ENCODE data around the gene CDC37L1. TPM values are rescaled to one million over a fixed set of nuclear protein-coding genes. Genes with fewer than 3 reads are reported as not detected.

The CDC37L1 gene
- polyA plus RNA-seq, 1 of the 3 experiments (the other 2 are of a cell fraction), result 6.5 TPM

- Histone ChIP-seq H3K4me3 (ENCODE audit: low read depth in 2 of 2, low read length in 1 of 2) (peak overlapping the region; percentile 77 to 88), H3K4me2 (peak overlapping the region; percentile 91), H3K9me3 (no peaks in the 10 kb centered on the region), H3K36me3 (replicated peaks in 1 of 2; ENCODE audit: control insufficient read depth in 1 of 2, insufficient read depth in 2 of 2, low read length in 1 of 2) (no peaks in the 10 kb centered on the region), H3F3A (replicated peaks; ENCODE audit: insufficient read depth) (peaks cover 10% of the 10 kb centered on the region), H3K4me1 (ENCODE audit: control insufficient read depth in 1 of 2, insufficient read depth in 2 of 2, low read depth in 1 of 2, low read length in 1 of 2) (peaks cover 3 to 33% of the 10 kb centered on the region in 2 experiments; a peak in 3 of 4 replicates), H2AFZ (ENCODE audit: low read depth) (peak overlapping the region; percentile 86), H3K27ac (ENCODE audit: low read depth in 2 of 2, low read length in 1 of 2) (peak overlapping the region; percentile 69 to 75), H3K79me2 (ENCODE audit: insufficient read depth) (0 out of 2 replicates have a peak, but pooled peaks cover 9% of the 10 kb centered on the region), H4K20me1 (ENCODE audit: insufficient read depth) (no peaks in the 10 kb centered on the region), H3K27me3 (ENCODE audit: insufficient read depth) (no peaks in the 10 kb centered on the region), H3K9me2 (no peaks in the 10 kb centered on the region), H3K9ac (peak overlapping the region; percentile 79)
- TF ChIP-seq PBX3 (IDR thresholded peaks at IDR 0.05) (peak; percentile 38), FOXM1 (IDR thresholded peaks at IDR 0.05; ENCODE audit: low read depth) (no peak), NFIC (IDR thresholded peaks at IDR 0.05; ENCODE audit: borderline replicate concordance) (peak; percentile 58; the same call in 1 of the 2 replicates)
- ChIA-PET POLR2A (interaction anchor here (0.5 to 1.5 kb wide), 2 partner anchors 18 to 225 kb away, joined by 3 to 6 read pairs; partner anchors contain the start of gene CDC37L1), CTCF (interaction anchor here (0.6 to 2.2 kb wide), 7 partner anchors 10 to 939 kb away, joined by 3 to 6 read pairs (median 4); partner anchors contain the start of gene CDC37L1)
- DNase-seq, result no peak
- WGBS (ENCODE audit: low lambda C conversion rate), result 15% methylated on average over 5 of the region's 5 CpGs
These were observed 17.8 kb upstream of the CDC37L1 start for GRCh38 chr9:4661611-4662010.

GRCh38 chr9:4662108-4662988, 17.0 kb upstream of the CDC37L1 start, which contains the start of gene PLPP6:
PLPP6 (plus strand) TSS chr9:4662294; CDS start chr9:4662376, 82 bp downstream.
- POLR2A ChIA-PET, result interaction anchor here (0.5 to 1.5 kb wide), 2 partner anchors 17 to 225 kb away, joined by 3 to 6 read pairs; partner anchors contain the start of gene CDC37L1
- Histone ChIP-seq H3K27ac (ENCODE audit: low read depth in 2 of 2, low read length in 1 of 2) (peak within 1 kb of the TSS; percentile 69 to 81), H3K79me2 (ENCODE audit: insufficient read depth) (0 out of 2 replicates have a peak, but pooled peaks cover 9% of the 10 kb centered on the region), H2AFZ (ENCODE audit: low read depth) (peak within 1 kb of the TSS; percentile 86), H3K36me3 (replicated peaks in 1 of 2; ENCODE audit: control insufficient read depth in 1 of 2, insufficient read depth in 2 of 2, low read length in 1 of 2) (no peaks in the 10 kb centered on the region), H3K27me3 (ENCODE audit: insufficient read depth) (no peaks in the 10 kb centered on the region), H3K9me2 (no peaks in the 10 kb centered on the region), H3K4me2 (peak within 1 kb of the TSS; percentile 91), H3K4me1 (ENCODE audit: control insufficient read depth in 1 of 2, insufficient read depth in 2 of 2, low read depth in 1 of 2, low read length in 1 of 2) (peaks cover 3 to 33% of the 10 kb centered on the region in 2 experiments; a peak in 3 of 4 replicates), H3K9me3 (no peaks in the 10 kb centered on the region), H3F3A (replicated peaks; ENCODE audit: insufficient read depth) (peaks cover 10% of the 10 kb centered on the region), H4K20me1 (ENCODE audit: insufficient read depth) (no peaks in the 10 kb centered on the region), H3K4me3 (ENCODE audit: low read depth in 2 of 2, low read length in 1 of 2) (peak within 1 kb of the TSS; percentile 77 to 88), H3K9ac (peak within 1 kb of the TSS; percentile 79)
- CTCF ChIA-PET, result interaction anchor here (0.6 to 2.2 kb wide), 17 partner anchors 9 to 938 kb away, joined by 3 to 12 read pairs (median 3); partner anchors contain the start of genes AK3 and CDC37L1
- 2% methylated on average over 45 of the region's 70 CpGs for WGBS (ENCODE audit: low lambda C conversion rate)
- DNase-seq, result peak; percentile 92
- peak; percentile 21; the same call in 1 of the 2 replicates for TF ChIP-seq TEAD4 (IDR thresholded peaks at IDR 0.05; ENCODE audit: borderline replicate concordance, insufficient read depth)
- TF ChIP-seq MEF2A (IDR thresholded peaks at IDR 0.05; ENCODE audit: borderline replicate concordance, low read depth), result no peak
- peak; percentile 28; the same call in 1 of the 2 replicates for TF ChIP-seq TCF12 (IDR thresholded peaks at IDR 0.05)
- peak; percentile 96 for TF ChIP-seq ELF1 (IDR thresholded peaks at IDR 0.05)
- TF ChIP-seq RXRA (IDR thresholded peaks at IDR 0.05; ENCODE audit: borderline replicate concordance, low read depth), result no peak; the same call in 1 of the 2 replicates
- peak; percentile 78 for TF ChIP-seq CHD2 (IDR thresholded peaks at IDR 0.05; ENCODE audit: low read length, partially characterized antibody)
- TF ChIP-seq RAD21 (IDR thresholded peaks at IDR 0.05; ENCODE audit: low read length), result peak; percentile 64
- peak; percentile 83 for TF ChIP-seq GABPA (IDR thresholded peaks at IDR 0.05; ENCODE audit: low read depth)
- TF ChIP-seq NRF1 (IDR thresholded peaks at IDR 0.05; ENCODE audit: low read depth, low read length), result no peak
- peak; percentile 54; the same call in 1 of the 2 replicates for TF ChIP-seq MAX (IDR thresholded peaks at IDR 0.05; ENCODE audit: low read depth)
- no peak for TF ChIP-seq FOXJ3 (CRISPR knock-in tag; IDR thresholded peaks at IDR 0.05)
- TF ChIP-seq SIN3A (IDR thresholded peaks at IDR 0.05; ENCODE audit: borderline replicate concordance, low read depth, low read length), result peak; percentile 66; the same call in 1 of the 2 replicates
- TF ChIP-seq SMC3 (IDR thresholded peaks at IDR 0.05; ENCODE audit: low read depth, low read length), result peak; percentile 60
- TF ChIP-seq USF1 (IDR thresholded peaks at IDR 0.05; ENCODE audit: borderline replicate concordance, low read depth), result no peak
- no peak for TF ChIP-seq FOXM1 (IDR thresholded peaks at IDR 0.05; ENCODE audit: low read depth)
- TF ChIP-seq ZBTB33 (IDR thresholded peaks at IDR 0.05; ENCODE audit: borderline replicate concordance, low read depth), result peak; percentile 59; the same call in 1 of the 2 replicates
- no peak for TF ChIP-seq JUND (IDR thresholded peaks at IDR 0.05)
- peak; percentile 57 for TF ChIP-seq CTCF (IDR thresholded peaks at IDR 0.05)
